Measurements from ENCODE around the gene MFAP2.
A peak's percentile ranks its signal among the peaks of the same experiment; 100 is the strongest.
"Not testable (repeated sequence)": the region's sequence is repeated elsewhere in the genome, so short reads cannot be mapped to it uniquely, and the experiment has no call there.

MFAP2 gene

DNA sequence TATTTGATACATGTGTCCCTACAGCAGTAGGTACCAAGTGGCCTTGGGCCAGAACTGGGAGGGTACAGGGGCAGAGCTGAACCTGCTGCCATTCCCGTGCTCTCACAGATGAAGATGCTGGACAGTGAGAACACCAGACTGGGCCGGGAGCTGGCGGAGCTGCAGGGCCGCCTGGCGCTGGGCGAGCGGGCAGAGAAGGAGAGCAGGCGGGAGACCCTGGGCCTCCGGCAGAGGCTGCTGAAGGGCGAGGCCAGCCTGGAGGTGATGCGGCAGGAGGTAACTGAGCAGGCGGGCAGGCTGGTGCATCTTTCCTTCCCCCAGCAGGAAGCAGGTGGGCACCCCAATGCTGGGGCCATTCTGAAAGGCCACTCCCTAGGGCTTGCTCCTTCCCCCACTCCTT lies 21.9 kb downstream of the MFAP2 start:
- DNase-seq = no peak

DNA sequence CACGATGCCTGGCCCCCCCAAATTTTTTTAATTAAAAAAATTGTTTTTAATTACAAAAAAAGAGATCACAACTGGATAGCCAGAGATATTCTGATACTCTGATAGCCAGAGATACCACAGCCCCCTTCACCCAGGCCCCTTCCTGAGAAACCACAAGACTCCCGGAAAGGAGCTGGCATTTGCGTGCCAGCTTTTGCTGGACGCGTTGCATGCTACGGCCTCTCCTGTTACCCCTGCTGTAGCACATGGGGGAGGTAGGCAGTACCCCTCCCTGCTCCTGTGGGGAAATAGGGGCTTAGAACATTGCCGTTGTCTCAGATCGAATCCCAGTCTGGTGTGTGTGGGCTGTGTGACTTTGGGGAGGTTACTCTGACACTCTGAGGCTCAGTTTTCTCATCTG lies 22.7 kb downstream of the MFAP2 start:
- no peak for DNase-seq

DNA sequence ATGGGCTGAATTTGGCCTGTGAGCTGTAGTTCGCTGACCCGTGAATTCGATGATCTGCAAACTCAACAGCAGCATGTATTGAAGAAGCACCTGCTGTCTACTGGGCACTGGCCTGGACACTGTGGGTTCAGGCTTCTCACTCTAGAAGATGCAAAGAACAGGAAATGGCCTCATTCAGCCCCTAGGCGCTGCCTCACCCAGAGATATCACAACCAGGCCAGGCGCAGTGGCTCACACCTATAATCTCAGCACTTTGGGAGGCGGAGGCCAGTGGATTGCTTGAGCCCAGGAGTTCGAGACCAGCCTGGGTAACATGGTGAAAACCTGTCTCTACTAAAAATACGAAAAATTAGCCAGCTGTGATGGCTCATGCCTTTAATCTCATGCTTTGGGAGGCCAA lies 23.6 kb downstream of the MFAP2 start:
- no peak for DNase-seq

DNA sequence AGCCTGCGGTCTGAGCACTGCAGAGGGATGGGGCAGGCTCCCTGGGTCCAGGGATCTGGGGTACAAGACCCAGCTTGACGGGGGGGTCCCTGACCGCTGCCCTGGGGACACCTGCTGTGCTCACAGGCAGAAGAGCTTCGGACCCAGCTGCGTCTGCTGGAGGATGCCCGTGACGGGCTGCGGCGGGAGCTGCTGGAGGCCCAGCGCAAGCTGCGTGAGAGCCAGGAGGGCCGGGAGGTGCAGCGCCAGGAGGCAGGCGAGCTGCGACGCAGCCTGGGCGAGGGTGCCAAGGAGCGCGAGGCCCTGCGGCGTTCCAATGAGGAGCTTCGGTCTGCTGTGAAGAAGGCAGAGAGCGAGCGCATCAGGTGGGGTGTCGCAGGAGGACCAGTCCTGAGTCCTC lies 25.2 kb downstream of the MFAP2 start:
- no peak for DNase-seq

DNA sequence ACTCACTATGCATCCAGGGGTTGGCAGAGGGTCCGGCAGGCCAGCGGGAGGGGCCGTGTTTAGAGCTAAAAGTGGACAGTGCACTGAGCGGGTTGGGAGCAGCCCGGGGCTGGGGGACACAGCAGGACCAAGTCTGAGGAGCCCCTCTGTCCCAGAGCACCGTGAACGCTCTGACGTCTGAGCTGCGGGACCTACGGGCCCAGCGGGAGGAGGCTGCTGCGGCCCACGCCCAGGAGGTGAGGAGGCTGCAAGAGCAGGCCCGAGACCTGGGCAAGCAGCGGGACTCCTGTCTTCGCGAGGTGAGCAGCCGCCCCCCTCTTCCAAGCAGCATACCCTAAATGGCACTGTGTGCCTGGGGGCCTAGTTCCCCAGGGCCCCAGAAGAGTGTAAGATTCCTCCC lies 25.8 kb downstream of the MFAP2 start:
- DNase-seq = no peak

DNA sequence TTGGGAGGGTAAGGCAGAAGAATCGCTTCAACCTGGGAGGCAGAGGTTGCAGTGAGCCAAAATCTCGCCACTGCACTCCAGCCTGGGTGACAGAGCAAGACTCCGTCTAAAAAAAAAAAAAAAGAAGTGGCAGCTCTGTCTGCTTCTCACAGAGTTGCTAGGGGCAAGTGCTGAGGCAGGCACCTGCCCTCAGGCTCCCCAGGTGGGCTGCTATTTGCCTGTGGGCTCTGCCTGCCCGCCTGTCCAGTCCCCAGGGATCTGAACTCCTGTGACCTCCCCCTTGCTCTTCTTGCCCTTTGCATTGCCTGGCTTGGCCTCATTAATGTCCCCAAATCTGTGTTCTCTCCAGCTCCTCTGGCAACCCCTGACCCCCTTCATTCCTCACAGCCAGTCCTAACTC lies 28.0 kb downstream of the MFAP2 start:
- not testable (repeated sequence) for DNase-seq

DNA sequence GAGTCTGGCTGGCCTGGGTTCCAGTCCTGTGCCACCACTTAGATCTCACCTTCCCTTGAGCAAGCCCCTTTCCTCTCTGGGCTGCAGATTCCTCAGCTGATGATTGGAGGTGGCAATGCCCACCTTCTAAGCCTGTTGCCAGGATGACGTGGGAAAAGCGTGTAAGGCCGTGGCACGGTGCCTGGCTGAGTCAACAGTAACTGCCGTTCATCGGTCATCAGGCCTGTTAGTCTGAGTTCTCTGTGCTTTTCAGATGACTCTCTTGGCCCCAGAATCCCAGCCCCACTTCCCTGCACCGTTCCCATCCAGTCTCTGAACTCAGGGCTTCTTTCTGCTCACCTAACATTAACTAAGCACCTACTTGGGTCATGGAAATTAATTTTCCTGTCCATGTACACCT lies 31.4 kb downstream of the MFAP2 start:
- not testable (repeated sequence) for DNase-seq

DNA sequence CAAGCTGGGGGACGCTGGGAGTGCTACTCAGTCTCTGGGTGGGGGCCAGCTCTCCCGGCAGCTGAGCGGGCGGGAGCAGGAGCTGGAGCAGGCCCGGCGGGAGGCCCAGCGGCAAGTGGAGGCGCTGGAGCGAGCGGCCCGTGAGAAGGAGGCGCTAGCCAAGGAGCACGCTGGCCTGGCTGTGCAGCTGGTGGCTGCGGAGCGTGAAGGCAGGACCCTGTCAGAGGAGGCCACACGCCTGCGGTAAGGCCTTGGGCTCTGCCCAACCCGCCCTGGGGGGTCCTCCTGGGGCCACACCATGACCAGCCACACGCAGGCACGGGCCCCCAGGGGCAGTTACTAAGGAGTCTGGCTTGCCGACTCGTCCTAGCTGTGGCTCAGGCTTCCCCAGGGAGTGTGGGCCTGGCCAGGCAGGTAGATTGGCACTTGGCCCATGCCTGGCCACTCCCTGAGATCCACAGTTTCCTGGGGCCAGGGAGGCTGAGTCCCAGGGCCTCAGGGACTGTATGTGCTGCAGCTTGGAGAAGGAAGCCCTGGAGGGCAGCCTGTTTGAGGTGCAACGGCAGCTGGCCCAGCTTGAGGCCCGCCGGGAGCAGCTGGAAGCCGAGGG lies 32.0 kb downstream of the MFAP2 start:
- peak; percentile 83 for DNase-seq

DNA sequence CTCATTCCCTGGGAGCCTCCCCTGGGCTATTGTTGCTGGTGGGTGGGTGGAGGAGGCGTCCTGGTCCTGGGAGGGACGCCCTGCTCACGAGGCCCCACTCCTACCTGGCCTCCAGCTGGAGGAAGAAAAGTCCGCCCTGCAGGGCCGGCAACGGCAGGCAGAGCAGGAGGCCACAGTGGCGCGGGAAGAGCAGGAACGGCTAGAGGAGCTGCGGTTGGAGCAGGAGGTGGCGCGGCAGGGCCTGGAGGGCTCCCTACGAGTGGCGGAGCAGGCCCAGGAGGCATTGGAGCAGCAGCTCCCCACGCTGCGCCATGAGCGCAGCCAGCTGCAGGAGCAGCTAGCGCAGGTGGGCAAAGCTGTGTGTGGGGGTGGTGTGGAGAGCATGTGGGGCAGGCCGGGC lies 33.8 kb downstream of the MFAP2 start:
- no peak for DNase-seq

DNA sequence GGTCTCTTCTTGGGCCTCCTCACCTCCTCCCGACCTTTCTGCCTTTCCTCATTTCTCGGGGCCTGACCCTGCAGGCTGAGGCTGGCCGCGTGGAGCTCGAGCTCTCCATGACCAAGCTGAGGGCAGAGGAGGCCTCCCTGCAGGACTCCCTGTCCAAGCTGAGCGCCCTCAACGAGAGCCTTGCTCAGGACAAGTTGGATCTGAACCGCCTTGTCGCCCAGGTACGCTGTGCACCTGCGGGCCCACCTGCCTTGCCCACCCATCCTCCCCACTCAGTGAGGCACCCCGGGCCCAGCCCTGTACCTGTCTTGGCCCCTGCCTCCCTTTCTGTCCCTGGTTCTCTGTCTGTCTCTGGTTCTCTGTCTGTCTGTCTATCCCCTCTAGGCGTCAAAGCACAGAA lies 34.2 kb downstream of the MFAP2 start:
- not testable (repeated sequence) for DNase-seq

DNA sequence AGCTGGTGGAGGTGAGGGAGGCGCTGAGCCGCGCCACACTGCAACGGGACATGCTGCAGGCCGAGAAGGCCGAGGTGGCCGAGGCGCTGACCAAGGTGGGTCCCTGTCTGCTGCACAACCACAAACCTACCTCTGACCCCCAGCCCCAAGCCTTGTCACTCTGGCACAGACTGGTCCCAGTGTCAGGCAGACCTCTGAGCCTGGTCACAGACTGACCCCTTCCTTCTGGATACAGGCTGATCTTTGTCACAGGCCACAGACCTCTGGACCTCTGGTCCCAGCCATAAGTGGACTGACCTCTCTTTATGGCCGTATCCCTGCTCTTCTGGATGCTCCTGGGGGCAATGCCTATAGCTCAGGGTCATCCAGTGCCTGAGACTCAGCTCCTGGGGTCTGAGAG lies 34.9 kb downstream of the MFAP2 start:
- not testable (repeated sequence) for DNase-seq

DNA sequence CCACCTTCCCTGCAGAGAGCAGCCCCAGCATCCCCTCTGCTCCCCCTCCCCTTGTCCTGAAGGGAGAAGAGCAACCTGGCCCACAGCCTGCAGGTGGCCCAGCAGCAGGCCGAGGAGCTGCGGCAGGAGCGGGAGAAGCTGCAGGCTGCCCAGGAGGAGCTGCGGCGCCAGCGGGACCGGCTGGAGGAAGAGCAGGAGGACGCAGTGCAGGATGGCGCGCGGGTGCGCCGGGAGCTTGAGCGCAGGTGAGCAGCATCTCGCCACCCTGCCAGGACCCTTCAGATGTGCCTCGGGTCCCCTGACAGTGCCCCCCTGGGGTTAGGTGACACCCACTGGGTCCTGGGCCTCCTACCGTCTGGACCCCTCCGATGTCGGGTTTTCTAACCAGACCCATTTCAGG lies 36.4 kb downstream of the MFAP2 start:
- DNase-seq = no peak

DNA sequence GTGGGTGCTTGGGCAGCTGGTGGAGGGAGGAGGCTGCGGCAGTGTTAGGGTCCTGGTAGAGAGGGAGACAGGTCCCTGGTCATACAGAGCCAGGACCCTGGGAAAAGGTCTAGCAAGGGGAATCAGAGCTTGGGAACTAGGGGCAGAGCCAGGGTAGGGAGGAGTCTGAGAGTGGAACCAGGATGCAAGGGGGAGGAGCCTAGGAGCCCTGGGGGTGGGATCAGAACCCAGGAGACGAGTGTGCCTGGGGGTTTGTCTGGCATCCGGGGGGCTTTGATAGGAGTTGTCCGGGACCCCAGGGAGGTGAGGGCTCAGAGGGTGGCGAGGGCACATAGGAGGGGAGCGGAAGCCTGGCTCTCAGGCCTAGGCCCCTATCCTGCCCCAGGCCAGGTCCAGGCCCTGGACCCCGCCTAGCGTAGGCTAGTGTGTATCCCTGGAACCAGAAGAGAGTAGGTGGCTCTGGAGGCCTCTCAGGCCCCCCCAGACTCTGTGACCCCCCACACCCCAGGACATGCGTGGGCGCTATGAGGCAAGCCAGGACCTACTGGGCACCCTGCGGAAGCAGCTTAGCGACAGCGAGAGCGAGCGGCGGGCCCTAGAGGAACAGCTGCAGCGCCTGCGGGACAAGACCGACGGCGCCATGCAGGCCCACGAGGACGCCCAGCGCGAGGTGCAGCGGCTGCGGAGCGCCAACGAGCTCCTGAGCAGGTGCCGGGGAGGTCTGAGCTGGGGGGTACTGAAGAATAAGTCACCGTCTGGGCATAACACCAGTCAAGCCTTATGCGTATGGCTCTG lies 40.8 kb downstream of the MFAP2 start:
- DNase-seq = not testable (repeated sequence)

DNA sequence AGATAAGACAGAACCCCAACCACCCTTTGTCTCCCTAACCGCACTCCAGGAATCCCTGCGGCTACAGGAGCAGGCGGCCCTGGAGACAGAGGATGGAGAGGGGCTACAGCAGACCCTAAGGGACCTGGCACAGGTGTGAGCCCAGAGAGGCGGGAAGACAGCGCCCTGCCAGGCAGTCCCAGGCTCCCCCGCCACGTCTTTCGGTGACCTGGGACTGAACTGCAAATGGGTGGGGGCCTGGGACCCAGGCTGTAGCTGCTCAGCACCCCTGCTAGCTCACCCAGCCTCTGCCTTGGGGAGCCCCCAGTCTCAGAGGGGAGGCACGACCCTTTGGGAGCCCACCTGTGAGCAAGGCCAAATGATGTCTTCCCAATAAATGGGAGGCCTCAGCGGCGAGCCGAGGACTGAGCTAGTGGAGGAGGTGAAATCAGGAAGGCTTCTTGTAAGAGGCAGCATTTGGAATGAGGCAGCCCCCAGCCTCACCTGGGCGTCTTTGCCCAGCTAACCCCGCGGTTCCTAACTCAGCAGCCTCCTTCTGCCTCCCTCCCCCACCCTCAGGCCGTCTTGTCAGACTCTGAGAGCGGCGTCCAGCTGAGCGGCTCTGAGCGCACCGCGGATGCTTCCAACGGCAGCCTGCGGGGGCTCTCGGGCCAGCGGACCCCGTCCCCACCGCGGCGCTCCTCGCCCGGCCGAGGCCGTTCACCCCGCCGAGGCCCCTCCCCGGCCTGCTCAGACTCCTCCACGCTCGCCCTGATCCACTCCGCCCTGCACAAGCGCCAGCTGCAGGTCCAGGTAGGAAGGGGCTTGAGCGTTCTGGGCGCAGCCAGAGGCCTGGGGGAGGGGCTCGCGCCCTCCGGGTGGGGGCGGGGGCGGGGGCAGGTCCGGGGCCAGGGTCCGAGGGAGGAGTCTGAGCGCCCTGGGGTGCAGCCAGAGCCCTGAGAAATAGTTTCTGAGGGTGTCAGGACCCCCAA lies 41.8 kb downstream of the MFAP2 start:
- no peak for DNase-seq

DNA sequence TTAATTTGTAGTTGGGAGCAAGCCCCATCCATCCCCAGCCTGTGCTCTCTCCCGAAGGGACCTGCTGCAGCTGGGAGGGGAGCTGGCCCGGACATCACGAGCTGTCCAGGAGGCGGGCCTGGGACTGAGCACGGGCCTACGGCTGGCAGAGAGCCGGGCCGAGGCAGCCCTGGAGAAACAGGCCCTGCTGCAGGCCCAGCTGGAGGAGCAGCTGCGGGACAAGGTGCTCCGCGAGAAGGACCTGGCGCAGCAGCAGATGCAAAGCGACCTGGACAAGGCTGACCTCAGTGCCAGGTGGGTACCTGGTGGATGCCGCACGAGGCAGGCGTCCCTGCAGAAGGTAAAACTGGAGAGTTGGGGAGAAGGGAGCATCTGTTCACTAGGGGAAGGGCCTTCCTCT lies 43.8 kb downstream of the MFAP2 start:
- DNase-seq = not testable (repeated sequence)

DNA sequence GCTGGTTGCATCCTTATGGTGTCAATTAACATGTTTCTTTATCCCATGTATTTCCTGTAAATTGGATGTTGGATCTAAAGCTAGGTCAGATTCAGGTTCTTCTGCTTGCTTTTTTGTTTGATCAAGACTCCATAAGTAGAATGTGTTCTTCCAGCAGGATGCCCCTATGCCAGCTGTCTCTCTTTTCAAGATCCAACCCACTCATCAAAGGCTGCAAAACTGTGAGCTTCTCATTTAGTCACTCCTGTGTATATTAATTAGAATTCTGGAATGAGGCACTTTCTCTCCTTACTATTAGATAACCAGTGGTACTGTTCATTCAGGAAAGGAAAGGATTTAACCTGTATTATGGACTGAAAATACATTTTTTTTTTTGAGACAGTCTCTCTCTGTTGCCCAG lies 46.5 kb downstream of the MFAP2 start:
- DNase-seq = not testable (repeated sequence)

DNA sequence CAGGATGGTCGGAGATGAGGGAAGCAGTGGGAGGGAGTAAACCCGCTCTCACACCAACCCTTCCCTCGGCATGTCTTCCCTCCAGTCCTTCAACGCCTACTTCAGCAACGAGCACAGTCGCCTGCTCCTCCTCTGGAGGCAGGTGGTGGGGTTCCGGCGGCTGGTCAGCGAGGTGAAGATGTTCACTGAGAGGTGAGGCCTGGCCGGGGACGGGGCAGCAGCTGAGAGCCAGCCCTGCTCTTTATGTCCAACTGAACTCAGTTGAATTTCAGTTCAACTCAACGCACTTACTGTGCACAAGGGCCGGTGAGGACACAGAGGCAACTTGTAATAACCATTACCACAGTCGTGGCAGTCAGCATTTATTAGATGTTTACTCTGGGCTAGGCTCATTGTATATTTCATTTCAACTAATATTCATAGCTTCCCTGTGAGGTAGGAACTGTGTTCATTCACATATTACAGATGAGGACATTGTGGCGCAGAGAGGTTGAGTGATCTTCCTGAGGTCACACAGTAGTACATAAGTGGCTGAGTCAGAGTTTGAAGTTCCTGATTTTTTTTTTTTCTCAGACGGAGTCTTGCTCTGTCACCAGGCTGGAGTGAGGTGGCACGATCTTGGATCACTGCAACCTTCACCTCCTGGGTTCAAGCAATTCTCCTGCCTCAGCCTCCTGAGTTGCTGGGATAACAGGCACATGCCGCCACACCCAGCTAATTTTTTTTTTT lies 49.0 kb downstream of the MFAP2 start:
- not testable (repeated sequence) for DNase-seq

DNA sequence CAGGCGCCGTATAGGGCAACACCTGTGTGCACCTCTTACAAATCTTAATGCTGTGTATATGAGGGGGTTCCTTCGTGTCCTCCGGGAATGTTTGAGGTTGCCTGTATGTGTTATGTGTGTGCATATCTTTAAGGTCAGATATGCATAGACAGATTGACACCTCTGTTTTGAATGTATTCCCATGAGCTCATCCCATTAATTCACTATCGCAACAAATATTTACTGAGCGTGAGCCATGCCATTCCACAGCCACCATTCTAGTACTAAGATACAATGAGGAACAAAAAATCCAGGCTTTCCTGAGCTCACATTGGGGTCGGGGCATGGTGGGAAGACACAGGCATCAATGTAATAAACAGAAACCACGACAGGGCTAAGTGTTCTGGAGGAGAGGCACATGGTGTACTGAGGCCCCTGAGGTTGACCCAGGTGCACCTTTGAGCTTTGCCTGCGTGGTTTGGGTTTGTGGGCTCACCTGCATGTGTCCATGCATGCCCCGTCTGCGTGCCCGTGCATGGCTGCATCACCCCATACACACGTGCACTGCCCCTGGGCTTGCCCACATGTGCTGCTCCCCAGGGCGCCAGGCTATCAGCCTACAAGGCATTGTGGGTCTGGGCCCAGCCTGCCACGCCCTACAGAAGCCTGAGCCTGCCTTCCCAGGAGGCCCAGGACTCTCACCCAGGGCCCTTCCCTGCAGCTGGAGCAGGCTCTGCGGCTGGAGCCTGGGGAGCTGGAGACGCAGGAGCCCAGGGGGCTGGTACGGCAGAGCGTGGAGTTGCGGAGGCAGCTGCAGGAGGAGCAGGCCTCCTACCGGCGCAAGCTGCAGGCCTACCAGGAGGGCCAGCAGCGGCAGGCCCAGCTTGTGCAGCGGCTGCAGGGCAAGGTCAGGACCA lies 51.0 kb downstream of the MFAP2 start:
- DNase-seq = not testable (repeated sequence)

DNA sequence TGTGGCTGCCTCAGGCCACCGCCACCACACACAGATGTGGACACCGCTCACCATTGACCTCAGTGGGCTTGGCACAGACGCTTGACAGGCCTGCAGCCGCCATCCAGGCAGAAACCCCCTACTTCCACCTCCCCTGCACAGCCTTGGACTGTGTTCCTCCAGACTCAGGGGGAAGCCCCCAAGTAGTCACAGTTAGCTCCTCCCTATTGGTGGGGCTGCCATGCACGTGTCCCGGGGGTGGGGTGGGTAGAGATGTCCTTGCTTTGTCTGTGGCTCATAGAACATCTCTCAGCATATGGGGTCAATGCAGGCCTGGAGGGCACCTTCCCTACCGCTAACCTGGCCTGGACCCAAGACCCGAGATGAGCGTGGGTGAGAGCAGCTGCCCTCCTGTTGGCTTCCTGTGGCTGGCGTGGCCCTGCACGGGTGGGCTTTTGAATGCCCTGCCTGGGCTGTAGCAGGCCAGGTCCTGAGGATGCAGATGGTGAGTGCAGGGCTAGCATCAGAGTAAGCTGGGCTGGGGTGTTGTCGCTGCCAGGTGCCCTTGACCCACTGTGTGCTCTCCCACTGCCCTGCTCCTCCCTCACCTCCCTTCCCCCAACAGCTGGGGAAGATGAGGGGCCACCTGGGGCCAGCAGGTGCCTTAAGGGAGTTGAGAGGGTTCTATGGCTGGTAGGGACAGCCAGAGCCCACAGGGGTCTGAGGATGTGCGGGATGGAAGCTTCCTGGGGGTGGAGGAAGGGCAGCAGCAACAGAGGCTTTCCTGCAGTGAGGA lies 52.5 kb downstream of the MFAP2 start:
- no peak for DNase-seq

DNA sequence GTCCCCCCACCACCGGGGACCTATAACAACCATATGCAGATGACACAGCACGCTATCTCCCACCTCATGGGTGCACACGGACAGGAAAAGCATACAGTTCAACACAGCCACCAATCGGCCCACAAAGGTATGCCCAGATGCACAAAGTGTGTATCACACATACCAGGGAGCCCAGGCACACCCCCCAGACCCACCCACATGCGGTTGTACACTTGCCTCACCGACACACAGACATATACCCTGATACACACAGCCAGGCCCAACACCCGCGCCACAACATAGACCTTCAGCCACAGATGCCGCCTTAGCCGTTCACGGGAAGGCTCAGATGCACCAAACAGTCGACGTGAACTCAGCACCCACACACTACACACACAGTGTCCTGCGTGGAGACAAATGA lies 53.2 kb downstream of the MFAP2 start:
- DNase-seq = no peak

Measured in NCI-H187 treated with DMSO at 0.1 percent for 48 hours (cell line).